GM19328 (cell line): ENCODE results near the gene F3.

Experiments used
- ATAC-seq: cut with Tn5 transposase; IDR thresholded peaks from one replicate; pipeline ENCODE4 v1.9.1; 2021; ENCODE audit warnings: mild to moderate bottlenecking, moderate library complexity; ENCODE audit not compliant: unreplicated experiment

F3 gene

DNA sequence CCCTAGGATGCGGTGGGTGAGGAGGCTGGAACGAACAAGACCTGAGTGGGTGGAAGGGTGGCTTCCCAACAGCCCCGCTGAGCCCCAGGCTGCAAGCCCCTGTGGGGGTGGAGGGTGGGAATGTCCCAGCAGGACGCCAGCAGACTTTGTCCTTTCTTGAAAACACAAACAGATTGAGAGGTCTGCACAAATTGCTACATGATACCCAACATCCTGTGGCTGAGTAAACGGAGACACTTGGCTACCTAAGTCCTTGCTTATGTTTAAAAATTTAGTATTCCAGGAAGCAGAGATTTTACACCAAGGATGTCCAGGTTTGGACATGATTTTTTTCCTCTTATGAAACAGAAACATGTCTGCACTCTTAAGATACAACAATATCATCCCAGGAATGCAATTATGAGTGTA lies 11.8 kb upstream of the F3 start:
- ATAC-seq = no peak

DNA sequence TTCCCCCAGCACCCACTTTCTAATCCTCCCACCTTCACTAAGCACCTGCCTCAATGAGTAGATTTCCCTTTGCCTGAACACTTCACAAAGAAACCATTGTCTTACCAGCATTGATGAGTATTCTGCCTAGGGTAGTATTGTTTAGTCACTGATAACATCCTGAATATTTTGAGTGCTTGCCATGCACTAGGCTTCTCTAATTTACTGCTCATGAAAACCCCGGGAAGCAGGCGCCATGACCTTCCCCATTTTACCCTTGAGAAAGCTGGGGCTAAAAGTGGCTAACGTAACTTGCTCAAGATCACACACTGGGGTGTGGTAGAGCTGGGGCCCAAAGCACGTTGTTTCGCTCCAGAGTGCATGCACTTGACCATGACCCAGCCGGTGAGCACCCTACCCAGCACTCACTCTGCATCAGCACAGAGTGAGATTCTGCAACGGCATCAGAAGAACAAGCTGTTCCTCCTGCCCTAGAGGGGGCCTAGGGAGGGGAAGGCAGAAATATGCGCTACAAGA lies 10.6 kb upstream of the F3 start:
- ATAC-seq = no peak

DNA sequence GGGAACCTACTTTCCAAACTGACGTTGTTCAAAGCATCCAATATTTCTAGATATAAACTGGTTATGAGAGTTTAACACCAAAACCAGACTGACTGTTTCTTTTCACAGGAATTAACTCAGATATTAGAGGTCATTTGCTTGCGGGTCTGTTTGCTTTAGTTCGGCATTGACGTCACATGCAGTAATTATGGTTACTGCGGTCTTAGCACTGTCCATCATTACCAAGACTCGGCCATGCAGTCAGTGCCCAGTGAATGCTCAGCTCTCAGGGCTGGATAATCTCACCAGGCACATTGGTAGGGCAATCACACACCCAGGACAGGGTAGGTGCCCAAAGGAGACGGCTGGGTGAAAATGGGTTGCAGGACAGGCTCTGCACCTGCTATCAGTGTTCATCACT lies 9.9 kb upstream of the F3 start:
- ATAC-seq = no peak

GRCh38 chr1:94550800-94551241 lies 9.3 kb upstream of the F3 start:
- no peak for ATAC-seq

DNA sequence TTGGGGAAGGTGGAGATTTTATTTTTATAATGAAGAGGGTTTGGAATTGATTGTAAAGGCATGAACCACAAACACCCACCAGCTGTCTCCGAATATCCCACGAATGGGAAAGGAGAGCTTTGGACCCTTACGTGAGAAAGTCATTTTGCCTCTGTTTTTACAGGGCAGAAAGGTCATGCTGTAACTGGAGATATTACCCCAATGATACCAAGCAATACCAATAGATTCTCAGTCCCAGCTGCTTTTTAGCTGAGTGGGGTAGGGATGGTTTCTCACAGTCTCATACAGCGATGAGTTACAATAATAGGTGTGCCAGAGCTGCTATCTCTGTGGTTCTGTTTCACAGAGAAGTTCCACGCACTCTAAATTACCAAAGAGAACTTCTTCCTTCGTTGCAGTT lies 8.8 kb upstream of the F3 start:
- no peak for ATAC-seq

- ATAC-seq = no peak
Observed at GRCh38 chr1:94549706-94550105, 8.1 kb upstream of the F3 start.

- ATAC-seq = no peak
Observed at GRCh38 chr1:94544706-94545490, 3.3 kb upstream of the F3 start.

GRCh38 chr1:94543893-94544635 lies 2.5 kb upstream of the F3 start:
- no peak for ATAC-seq

GRCh38 chr1:94543001-94543400 lies 1.4 kb upstream of the F3 start:
- ATAC-seq = no peak

DNA sequence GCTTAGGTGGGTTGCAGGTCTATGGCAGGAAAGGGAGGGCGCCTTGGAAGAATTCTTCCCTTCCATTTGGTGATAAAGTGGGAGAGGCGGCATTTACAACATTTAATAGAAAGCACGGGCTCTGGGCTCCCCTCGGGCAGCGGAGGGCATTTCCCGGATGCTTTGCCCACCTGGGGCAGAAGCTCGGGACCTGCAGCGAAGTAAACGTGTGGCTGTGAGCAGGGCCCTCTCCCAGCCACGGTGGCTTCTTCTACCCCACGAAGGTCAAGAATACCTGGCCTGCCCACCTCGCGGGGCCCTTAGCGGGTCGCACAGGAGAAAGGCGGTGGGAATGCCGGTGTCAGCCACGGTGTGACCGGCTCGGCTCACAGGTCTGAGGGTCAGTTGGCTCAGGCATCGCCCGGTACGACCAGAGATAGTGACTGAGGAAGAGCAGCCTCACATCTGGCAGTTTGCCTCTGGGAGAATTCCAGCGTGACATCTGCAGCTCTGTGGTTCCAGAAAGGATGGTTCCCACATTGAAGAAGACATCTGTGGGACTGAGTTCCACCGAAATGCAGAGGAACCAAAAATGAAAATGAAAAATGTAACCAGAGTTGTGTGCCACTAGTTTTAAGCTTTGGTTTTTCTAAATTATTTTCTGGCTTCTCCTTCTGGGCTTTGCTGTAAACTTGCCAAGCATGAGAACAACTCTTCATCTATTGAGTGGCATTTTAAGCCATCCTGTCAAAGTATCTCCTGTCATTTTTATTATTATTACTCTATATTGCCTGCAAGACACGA lies 720 bp upstream of the F3 start:
- no peak for ATAC-seq

GRCh38 chr1:94540440-94541245 lies 916 bp downstream of the F3 start:
- no peak for ATAC-seq

GRCh38 chr1:94539496-94539895 lies 2.1 kb downstream of the F3 start:
- ATAC-seq = no peak

DNA sequence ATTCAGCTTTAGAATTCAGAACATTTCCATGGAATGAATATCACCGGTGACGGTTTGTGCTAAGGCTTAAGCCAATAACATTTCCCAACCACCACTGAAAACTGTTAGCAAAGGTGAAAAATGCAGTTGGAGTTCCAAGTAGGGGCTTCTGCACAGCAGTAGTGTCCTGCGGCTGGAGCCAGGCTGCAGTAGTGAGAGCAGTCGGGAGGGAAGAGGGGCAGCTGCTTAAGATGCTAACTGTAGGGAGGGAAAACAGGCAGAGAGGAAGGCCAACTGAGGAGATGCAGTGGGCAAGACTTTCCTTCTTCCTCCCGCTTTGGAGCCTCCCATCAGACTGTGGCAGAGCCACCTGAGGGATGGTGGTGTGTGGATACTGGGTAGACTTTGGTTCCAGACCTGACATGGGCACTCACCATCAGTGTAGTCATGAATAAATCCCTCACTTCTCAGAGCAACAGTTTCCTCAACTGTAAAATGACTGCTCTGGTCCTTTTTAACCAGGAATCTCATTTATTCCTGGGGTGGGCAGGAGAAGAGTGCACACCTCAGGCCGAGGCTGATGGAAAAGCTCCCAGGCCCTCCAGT lies 3.2 kb downstream of the F3 start:
- ATAC-seq = no peak

GRCh38 chr1:94537254-94537653 lies 4.3 kb downstream of the F3 start:
- ATAC-seq = no peak

DNA sequence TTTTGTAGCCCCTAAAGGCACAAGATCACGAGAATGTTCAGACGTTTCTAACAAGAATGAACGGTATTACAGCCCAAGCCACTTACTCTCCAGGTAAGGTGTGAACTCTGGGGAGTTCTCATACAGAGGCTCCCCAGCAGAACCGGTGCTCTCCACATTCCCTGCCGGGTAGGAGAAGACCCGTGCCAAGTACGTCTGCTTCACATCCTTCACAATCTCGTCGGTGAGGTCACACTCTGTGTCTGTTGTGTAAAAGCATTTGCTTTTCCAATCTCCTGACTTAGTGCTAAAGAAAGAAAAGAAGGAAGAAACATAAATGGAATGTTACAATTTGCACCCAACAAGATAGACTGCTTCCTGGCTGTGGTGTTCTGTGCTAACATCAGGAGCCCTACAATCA lies 5.7 kb downstream of the F3 start:
- ATAC-seq = no peak

- ATAC-seq = no peak
Observed at GRCh38 chr1:94535095-94535494, 6.5 kb downstream of the F3 start.

DNA sequence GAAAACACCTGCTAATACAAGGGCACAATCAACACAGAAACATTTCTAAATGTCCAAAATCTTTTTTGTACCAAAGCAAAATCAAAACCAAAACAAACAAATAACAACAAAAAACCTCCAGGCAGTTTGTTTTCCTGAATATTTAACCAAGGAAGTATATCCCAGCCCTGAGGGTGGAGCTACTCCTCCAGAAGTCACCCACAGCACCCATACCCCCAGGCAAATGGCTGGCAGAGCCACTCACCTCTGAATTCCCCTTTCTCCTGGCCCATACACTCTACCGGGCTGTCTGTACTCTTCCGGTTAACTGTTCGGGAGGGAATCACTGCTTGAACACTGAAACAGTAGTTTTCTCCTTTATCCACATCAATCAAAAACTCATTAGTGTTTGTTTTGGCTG lies 9.5 kb downstream of the F3 start:
- ATAC-seq = no peak

DNA sequence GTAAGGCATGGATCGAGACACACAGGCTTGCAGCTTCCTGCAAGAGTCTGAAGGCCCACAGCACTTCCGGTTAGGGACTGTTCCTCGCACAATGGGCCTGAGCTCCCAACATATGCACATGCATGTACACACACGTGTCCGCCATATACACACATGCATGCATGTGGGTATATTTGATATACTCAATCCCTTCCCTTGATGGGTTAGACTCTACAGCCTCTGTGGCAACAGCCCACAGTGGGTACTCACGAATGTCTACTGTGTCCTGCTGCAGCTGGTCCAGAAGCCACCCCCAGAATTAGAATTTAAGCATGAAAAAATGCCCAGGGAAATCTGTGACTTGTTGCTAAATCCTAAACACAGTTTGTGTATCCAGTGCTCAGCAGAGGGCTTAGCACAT lies 9.9 kb downstream of the F3 start:
- no peak for ATAC-seq

GRCh38 chr1:94530373-94530878 lies 11.1 kb downstream of the F3 start:
- ATAC-seq = no peak

DNA sequence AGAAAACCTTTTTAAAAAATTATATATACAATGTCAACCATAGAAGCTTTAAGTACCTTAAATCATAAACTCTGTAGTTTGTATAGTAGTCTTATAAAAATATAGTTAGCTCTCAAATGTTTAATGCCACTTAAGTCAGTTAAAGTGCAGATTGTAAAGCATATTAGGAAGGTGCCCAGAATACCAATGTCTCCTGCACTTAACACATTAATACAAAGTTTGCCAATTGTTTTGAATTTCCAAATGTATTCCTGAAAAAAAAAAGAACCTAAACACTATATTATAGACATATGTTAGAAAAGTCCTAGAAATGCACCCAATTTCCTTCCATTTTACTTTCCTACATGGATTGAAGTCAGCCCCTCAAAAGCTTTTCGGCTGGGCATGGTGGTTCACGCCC lies 12.1 kb downstream of the F3 start:
- ATAC-seq = no peak
